NCI-H226 (cell line): ENCODE measurements around the gene FSTL4.

ENCODE experiments used
- DNase-seq: peaks from one replicate; pipeline ENCODE4 v3.0.0-alpha.2; 2015

Gene FSTL4

DNA sequence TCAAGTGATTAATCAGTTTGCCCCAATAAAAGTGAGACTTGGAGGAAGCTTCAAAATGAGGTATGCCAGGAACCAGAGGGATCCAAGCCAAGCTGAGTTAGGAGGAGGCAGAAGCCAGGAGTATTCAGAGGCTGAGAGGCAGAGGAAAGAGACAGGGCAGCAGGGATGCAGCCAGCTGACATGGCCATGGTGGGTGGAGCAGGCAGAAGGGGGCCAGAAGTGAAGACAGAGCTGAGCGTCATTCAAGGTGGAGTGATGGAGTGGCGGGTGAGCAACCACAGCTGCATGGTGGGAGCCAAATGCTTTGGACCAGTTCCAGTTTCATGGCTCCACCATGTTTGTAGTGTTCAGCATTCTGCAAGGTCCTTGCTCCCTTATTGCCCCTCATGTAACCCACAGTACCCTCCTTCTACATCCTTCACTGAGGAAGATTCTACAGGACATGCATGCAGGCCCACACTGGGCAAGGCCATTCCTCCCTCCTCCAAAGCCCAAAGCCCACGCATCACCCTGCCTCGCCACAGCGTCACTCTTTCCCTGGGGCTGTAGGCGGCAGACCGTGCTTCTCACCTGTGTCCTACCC lies 100.6 kb downstream of the FSTL4 start:
- DNase-seq: no peak

DNA sequence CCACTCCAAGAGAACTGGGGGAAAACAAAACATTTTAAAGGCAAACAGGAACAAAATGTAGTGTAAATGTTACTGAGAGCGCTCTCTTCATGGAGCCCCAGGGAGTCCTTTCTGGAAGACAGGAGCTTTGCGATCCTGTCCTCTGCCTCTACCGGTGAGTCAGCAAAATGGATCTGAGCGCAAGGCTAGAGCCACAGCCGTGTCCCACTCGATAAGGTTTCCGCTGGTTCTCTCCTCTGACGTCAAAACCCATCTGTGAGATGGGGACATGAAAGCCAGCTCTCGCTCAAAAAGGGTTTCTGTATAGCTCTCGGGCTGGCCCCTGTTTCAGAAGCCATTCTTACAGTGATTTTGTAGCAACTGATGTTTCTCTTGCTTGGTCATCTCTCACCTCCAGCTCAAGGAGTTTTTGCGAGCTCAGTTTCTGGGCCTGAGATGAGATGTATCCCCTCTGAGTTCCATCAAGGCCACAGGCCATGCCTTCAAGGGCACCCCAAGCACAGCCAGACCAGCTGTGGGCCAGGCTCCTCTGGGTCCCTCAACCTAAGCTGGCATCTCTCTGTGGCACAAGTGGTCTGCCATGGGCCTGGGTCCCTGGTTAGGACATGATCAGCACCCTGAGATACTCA lies 101.6 kb downstream of the FSTL4 start:
- no peak for DNase-seq

DNA sequence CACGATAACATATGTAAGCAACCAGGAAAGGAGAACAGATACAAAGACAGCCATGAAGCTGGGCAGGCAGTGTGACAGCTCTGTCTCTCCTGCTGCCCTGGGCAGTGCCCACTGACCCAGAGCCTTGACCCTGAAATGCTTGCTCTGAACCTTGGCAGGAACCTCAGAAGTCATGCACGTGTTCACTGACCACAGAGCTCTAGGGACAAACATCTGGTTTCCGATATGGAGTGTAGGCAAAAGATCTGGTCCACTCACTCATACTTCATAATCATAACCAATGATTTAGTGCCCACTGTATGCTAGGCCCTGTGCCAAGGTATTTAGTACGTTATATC lies 102.6 kb downstream of the FSTL4 start:
- DNase-seq: no peak

DNA sequence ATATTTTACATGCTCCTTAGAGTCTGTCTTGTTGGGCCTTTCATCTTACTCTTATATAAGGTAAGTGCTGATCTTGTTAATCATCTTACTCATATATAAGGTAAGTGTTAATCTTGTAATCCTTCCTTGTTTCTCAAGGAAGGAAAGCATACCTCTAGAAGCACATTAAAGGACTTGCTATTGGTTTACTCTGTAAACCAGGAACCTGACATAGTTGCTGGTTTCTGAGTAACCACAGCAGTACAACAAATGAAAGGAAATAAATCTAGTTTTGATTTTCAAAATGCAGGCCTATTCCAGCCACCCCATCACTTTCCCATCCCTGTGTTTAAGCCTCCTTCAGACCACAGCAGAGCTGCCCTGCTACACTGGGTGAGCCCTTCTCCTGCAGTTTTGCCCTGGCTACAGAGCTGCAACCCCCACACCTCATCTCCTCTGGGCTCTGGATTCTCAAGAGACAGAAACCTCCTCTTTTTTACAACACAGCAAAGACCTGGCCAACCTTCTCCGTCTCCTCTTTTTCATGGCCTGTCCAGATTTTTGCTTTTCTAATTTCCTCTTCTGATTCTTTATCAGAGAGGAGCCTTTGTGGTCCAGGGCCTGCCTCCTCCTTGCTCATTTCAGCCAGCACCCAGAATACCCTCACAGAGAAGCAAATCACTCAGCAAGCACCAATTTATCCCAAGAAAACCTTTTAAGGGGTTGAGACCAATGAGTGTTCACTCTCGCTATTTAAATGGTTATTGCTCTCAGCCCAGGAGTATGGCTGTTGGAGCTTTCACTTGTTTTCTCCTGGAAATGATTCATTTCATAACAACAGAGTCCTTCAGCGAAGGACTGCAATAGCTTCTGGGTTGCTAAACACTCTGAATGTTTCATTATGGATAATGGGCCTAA lies 103.2 kb downstream of the FSTL4 start:
- no peak for DNase-seq

DNA sequence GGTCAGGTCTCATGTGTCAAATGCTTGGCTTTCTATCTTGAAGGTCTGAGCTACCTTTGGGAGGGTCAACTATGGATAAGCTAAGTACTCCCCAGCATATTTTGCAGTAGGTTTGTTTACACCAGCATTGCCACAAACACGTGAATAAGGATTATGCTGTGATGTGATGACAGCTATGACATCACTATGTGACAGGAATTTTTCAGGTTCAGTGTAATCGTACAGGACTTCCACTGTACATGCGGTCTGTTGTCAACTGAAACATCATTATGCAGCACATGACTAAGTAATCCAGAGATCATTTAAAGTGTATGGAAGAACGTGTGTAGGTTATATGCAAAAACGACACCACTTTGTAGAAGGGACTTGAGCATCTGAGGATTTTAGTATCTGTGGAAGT lies 104.0 kb downstream of the FSTL4 start:
- no peak for DNase-seq

DNA sequence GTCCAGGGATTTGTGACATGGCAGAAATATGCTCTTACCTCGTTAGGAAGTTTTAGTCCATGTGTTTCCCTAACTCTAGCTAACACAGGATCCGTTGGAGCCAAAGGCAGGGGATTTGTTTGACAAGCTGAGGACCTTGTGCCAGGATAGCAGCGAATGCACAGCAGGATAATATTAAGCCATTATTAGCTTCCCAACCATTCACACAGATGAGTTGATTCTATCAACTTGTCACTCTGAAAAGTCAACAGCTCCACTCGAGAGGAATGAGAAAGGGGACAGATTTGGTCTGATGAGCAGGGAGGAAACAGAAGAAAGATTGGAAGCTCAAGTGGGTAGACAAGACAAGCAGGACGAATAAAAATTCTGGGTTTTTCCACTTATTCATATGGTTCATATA lies 106.2 kb downstream of the FSTL4 start:
- DNase-seq: no peak

DNA sequence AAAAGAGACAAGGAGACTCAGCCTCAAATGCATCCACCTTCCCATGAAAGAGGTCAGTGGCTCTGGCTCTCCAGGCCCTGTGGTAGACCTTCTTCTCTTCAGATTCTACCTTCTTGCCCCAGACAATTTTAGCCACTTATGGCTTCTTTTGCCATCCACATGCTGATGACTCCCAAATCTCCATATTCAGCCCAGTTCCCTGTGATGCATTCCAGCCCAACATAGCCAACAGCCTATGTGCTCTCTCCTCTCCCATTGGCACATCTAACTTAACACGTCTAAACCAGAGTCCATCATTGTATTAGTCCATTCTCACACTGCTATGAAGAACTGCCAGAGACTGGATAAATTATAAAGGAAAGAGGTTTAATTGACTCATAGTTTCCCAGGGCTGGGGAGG lies 108.8 kb downstream of the FSTL4 start:
- DNase-seq: no peak

DNA sequence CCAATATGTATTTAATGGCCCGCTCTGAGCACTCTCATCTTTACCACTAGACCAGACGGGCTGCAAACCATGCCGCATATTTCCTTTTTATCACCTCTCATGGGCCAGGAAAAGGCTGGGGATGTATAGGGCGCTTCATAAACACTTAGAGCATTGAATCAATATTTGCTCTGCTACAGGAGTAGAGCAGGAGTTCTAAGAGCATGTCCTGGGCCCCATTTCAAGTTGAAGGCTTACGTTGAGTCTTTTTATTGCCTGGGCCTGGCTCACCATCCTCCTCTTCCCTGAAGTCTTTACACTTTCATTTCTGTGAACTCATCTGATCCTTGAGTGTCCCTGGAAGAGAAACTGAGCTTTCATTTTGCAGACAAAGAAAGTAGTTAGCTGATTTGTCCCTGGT lies 112.4 kb downstream of the FSTL4 start:
- DNase-seq: no peak

DNA sequence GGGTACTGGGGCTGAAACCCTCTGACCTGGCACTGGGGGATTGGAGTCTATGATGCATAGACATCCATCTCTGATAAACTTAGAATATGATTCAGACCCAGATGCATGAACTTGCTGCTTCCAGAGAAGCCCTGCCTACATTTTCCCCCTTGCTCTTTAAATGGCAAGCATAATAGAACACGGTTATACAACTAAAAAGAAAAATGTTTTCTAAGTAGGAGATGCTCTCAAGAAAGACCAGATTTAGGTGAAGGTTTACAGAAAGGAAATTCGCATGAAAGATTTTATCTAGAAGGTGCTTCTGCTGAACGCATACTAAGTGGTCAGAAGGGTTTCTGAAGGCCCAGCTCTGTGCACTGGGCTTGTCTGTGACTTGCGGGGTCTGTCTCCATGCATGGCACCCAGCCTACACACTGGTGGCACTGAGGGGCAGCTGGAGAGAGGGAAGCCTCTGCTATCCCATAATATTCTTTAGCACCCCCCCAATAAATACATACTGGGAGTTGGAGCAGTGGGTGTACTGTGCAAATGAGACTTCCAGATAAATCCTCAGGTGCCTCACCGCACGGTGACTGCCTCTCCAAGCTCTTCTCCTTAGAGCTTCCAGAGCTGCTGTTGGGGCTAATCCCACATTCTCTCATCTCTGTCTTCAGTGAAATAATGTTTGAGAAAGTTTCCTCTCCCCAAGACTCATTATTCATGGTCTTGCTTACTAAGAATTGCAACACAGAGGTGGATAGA lies 114.6 kb downstream of the FSTL4 start:
- no peak for DNase-seq

DNA sequence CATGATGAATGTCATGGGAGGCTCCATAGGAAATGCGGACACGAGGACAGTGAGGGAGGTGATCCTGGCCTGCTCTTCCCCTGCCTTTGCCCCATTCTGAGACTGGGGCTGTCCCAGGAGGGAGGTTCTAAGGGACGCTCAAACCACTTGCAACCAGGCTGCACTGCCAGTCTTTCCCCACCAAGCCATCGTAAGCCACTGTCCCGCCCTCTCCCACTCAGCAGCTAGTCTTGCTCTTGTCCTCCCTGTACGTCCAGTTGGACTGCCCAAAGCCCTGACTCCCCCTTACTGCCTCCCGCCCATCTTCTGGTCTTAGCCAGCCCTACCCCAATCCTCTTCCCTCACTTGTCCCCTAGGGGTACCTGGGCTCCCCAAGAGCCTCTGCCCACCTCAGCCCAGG lies 115.7 kb downstream of the FSTL4 start:
- no peak for DNase-seq

DNA sequence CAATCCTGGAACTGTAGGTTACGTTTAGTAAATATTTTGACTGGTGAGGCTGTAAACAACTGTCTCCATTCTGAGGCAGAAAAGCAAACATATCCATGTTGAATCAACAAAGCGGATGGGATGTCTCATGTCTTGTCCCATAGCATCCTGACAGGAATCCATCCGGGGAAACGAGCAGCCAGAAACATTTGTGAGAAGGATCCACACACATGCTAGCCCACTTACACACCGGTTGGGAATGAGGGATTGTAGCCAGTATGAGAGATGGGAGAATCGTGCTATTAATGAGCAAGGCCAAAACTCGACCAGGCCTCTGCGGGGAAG lies 117.5 kb downstream of the FSTL4 start:
- DNase-seq: no peak

DNA sequence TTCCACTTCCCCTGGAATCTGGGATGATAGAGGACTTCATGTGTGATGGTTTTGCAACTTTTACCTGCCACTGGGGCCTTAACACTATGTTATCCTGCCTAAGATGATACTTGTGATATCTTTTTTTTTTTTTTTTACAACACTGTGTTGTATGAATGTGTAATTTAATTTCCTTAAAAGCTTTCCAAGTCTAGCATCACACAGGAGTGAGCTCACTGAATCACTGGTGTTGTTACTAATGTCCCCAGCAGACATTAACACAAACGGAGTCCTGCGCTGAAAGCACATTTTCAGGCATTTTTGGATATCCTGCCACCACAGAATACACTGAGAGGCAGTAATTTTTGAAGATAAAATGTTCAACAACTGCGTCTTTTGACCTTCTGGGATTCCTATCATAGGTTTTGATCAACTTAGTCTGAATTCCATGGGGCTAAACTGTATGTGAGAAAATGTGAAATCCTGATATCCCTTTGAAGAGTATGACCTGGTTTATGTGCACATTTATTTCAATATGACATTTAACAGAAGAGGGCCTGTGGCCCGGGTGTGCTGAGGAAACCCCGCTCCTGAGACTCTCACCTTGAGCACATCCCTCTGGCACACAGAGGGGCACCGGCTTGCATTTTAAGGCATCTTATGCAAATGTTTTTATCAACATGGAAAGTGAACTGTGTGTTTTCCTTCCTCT lies 118.0 kb downstream of the FSTL4 start:
- no peak for DNase-seq

DNA sequence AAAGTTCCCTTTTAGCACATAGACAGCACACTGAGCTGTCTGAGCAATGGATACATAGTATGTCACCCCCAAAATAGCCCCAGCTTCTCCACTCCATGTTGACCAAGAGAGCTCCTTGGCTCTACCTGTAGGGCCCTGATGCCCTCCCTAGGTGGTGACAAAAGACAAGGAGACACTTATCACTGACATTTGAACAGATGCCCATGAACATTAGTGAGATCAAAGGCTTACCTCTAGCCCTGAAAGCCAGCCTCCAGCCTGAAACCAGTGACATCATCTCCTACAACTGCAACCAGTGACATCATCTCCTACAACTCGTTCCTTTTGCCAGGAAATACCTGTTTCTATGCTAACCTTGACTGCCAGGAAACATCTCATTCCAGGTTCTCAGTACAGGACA lies 122.7 kb downstream of the FSTL4 start:
- DNase-seq: no peak

DNA sequence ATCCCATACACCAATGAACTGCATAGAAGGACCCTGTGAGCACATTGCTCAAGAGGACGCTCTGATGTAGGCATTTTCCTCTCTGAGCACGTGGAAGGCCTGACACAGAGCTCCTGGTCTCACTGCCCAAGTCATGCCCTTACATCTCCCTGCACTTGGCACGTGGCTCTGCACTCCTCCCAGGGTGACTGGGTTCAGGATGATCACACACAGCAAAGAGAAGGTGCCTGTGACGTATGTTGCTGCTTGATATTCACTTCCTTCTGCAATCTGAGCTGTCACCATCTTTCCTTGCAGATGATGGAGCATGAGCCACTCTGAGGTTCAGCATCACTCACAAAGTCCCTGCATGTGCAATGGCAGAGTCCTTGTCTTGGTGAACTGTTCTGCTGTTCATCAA lies 125.2 kb downstream of the FSTL4 start:
- DNase-seq: no peak

DNA sequence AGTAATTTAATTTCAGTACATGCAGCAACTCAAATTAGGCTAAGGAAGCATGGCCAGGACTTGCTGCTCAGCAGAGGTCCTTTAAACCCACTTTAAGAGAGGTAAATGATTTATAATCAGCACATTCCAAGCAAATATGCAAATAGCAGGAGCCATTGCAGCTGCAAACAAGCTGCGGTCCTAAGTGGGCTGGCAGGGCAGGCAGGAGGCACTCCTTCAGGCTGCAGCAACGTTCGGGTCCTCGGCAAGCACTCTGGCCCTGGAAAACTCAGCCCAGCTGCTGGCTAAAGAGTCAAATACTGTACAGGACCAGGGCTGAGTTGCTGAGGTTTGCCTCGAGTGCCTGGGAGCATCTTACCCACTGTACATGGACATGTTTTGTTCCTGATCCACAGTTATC lies 126.9 kb downstream of the FSTL4 start:
- DNase-seq: no peak

DNA sequence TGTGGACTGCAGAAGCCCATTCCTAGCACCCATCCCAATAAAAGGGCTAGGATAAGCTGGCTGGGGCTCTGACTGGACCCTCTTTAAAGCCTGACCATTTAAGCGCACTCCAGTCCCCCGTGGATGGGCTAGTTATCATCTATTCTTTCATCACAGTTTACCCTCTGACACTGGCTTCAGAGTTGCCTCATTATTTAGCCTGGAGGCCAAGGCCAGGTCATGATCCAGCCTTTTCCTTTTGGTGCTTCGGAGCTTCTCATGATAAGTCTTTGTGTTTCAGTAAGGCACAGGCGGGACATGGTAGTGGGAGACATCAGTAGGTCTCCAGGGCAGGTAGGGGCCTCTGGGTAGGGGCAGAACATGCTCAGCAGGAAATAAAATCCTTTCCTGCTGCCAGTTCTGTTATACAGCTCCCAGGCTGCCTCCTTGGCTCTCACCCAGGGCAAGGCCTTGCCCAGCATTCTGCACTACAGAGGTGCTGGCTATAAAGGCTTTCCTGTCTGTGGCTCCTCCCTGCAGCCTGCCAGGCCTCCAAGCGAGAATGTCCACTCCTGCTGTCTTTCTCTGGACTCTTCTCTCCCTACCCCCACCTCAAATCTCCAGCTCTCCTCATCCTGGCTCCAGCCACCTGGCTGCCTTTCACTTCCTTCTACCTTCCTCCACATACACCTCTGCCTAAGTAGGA lies 128.8 kb downstream of the FSTL4 start:
- no peak for DNase-seq

DNA sequence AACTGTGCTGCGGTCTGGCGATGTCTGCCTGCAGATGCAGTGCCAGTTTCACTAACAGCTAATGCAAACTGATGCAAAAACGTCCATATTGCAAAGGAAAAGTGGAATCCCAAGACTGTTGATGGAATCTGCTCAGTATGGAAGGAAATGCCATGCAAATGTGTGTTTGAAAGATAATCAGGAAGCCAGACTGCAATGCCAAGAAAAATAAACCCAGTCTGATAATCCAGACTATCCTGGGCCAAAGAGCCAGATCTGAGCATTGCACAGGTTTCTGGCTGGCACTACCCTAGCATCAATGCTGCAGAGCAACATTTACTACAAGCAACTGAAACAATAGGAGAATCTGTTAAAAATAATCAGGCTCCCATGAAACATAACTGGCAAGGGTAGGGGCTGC lies 130.3 kb downstream of the FSTL4 start:
- DNase-seq: no peak

DNA sequence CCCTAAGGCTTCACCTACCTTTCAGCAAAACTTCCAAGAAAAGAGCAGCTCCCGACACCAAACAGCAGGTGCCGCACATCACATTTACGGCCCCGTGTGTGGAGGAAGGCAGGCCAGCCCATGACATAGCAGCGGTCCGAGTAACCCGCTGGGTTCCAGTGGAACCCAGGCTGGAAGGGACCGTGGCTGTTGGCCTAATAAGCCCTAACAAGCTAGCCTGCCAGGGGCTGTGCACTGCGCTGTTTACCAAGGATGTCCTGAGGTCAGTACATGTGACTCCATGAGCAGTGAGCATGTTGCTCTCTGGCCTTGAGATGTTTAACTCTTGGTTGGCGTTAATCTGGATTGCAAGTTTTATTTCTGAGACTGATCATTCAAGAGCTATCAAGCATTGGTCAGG lies 131.5 kb downstream of the FSTL4 start:
- DNase-seq: no peak

DNA sequence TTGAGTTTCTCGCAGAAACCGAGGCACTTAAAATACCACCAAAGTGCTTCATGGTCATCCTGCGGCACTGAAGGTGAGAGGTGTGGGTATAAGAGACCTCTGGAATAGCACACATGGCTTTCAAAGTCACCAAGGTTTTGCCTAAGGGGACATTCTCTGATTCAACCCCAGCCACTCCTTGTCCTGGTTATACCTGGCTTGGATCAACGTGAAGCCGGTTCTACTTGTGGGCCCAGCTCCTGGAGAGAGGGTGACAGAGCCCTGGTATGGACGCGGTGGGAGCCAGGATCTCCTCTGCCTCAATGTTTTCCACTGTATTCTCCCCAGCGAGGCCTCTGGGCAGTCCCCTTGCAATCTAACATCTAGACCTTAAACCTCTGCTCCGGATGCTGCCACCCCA lies 132.0 kb downstream of the FSTL4 start:
- no peak for DNase-seq

DNA sequence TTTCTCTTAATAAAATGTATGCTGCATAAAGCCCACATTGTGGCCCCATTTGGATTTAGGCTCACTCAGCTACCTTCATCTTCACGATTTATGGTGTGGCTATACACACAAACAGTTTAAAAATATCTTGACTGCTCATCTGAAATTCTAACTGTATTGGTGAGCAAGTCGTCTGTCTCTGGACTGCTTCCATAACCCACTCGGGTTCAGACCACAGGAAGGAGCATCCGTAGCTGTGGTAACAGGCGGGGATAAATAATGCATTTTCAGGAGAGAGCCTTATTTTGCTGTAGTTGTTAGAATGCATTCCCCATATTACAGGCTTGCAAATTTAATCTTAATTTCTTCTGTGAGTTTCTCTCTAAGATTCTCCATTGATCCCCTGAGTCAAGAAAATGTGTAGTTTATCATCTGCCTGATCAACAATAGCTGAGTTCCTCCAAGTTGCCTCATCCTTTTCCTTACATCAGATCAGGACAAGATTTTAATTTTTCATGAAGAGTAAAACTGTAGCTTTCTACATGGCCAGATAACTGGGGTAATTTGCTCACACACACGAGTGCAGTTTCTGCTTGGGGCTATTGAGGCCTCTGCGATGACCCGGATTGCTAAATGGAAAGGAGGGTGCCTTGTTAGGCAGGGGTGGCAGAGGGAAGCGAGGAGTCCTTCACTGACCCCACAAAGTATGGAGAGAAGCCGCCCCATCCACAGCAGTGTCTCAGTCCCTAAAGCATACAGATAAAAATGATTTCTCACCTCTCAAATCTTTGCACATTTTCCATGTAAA lies 133.9 kb downstream of the FSTL4 start:
- DNase-seq: no peak

DNA sequence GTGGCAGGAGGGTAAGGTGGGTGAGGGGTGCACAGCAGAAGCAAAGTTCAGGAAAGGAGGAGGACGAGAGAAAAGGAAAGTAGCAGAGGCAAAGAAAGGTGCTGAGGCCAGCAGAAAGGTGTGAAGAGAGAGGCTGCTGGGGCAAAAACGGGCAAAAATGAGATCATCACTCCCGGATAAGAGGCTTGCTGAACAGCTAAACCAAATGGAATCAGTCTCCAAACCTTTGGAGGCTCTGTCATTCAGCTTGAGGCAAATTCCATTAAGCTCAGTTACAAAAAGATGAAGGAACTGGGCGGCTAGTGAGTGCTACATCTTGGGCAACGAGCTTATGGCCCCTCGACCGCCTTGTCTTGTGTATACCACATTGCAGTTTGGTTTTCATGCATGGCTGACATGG lies 136.4 kb downstream of the FSTL4 start:
- no peak for DNase-seq
